ENCODE data around the gene VWA5B2. TPM values are rescaled to one million over a fixed set of nuclear protein-coding genes. Genes with fewer than 3 reads are reported as not detected.

VWA5B2 gene
- total RNA-seq, 1 experiment from 2014 or later: 1.4 TPM

DNA sequence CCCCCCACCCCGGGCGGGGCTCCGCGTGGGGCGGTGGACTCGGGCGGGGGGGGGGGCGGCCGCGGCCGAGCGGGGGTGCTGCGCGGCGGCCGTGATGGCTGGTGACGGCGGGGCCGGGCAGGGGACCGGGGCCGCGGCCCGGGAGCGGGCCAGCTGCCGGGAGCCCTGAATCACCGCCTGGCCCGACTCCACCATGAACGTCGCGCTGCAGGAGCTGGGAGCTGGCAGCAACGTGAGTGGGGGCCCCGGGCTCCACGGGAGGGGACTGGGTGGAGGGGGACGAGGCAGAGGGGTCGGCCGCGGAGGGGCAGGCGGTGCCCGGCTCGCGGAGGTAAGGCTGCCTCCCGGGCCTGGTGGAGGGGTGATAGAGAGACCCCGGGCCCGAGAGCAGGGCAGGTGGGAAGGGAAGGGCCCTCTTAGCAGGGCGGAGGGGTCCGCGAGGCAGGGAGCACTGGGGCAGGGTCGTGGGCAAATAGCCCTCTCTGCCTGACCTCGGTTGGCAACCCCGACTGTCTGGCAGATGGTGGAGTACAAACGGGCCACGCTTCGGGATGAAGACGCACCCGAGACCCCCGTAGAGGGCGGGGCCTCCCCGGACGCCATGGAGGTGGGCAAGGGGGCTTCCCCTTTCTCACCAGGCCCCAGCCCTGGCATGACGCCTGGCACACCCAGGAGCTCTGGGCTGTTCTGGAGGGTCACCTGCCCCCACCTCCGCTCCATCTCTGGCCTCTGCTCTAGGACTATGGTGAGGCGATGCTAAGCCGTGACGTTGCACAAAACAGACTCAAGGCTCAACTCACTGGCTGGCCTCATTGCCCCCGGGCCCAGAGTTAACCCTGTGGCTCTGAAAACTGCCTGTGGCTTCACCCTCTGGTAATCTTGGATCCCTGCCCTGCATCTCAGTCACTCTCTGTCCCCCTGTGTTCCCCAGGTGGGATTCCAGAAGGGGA, 46.9 kb downstream of the VWA5B2 start, which contains the start of gene ECE2:
Gene ECE2 (plus strand): TSS at position 62 of the 950 bp plus-strand sequence. CDS start 132 bp downstream, at position 194.
- intact Hi-C loops (cut with micrococcal nuclease): no loop called here
- Histone ChIP-seq H3F3A (ENCODE audit: low read length, unreplicated experiment) (no peaks in the 10 kb centered on the region), H3K27me3 (ENCODE audit: low read length) (peaks cover 9% of the 10 kb centered on the region; the same call in 1 of the 2 replicates)

DNA sequence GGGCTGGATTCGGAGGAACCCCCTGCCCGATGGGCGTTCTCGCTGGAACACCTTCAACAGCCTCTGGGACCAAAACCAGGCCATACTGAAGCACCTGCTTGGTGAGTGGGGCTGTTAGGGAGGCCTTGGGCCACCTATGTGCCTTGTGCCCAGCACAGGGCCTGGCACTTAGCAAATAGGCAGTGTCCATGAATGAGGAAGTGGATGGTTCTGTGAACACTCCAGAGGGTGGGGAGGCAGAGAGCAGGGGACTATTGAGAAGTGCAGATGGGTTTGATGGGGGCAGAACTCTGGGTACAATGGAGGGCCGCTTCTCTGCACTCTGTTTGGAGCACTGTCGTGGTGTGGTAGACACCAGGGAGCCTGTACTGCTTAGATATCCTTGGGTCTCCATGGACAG, 48.0 kb downstream of the VWA5B2 start:
- ATAC-seq: no peak
- Histone ChIP-seq H3F3A (ENCODE audit: low read length, unreplicated experiment) (no peaks in the 10 kb centered on the region), H3K79me2 (ENCODE audit: low read length) (no peaks in the 10 kb centered on the region), H3K27me3 (ENCODE audit: low read length) (peaks cover 9% of the 10 kb centered on the region; the same call in 1 of the 2 replicates), H3K9ac (ENCODE audit: low read length) (no peak overlapping the region), H4K20me1 (ENCODE audit: low read length) (no peaks in the 10 kb centered on the region), H3K4me3 (ENCODE audit: low read length) (no peak overlapping the region), H3K4me1 (ENCODE audit: insufficient read depth, low read length) (no peaks in the 10 kb centered on the region), H3K4me2 (ENCODE audit: low read length) (no peak overlapping the region), H3K36me3 (ENCODE audit: low read depth, low read length) (no peaks in the 10 kb centered on the region), H3K27ac (ENCODE audit: low read length) (no peak overlapping the region), H3K9me3 (ENCODE audit: low read length) (no peaks in the 10 kb centered on the region), H3K9me2 (replicated peaks; ENCODE audit: low read length) (no peaks in the 10 kb centered on the region), H2AFZ (ENCODE audit: low read length) (no peak overlapping the region)
- POLR2A ChIA-PET (ENCODE audit: unreplicated experiment): no interaction called here
- CTCF ChIA-PET: no interaction called here
- intact Hi-C loops (cut with micrococcal nuclease): no loop called here
- no peak for DNase-seq
- TF ChIP-seq EZH2phosphoT487 (IDR thresholded peaks at IDR 0.05; ENCODE audit: borderline replicate concordance, low read length): no peak
- no peak for TF ChIP-seq EZH2 (IDR thresholded peaks at IDR 0.05; ENCODE audit: low read length, unreplicated experiment)
- TF ChIP-seq, protein P1, sequence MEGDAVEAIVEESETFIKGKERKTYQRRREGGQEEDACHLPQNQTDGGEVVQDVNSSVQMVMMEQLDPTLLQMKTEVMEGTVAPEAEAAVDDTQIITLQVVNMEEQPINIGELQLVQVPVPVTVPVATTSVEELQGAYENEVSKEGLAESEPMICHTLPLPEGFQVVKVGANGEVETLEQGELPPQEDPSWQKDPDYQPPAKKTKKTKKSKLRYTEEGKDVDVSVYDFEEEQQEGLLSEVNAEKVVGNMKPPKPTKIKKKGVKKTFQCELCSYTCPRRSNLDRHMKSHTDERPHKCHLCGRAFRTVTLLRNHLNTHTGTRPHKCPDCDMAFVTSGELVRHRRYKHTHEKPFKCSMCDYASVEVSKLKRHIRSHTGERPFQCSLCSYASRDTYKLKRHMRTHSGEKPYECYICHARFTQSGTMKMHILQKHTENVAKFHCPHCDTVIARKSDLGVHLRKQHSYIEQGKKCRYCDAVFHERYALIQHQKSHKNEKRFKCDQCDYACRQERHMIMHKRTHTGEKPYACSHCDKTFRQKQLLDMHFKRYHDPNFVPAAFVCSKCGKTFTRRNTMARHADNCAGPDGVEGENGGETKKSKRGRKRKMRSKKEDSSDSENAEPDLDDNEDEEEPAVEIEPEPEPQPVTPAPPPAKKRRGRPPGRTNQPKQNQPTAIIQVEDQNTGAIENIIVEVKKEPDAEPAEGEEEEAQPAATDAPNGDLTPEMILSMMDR (conservative IDR thresholded peaks at IDR 0.05; ENCODE audit: low read depth, low read length): no peak
- no TSS peak for BruUV-seq (replicated peaks)

More for the DNA sequence above, 46.9 kb downstream of the VWA5B2 start, which contains the start of gene ECE2:
- BruUV-seq (replicated peaks): no TSS peak
- TF ChIP-seq EZH2 (IDR thresholded peaks at IDR 0.05; ENCODE audit: low read length, unreplicated experiment) (no peak), EZH2phosphoT487 (IDR thresholded peaks at IDR 0.05; ENCODE audit: borderline replicate concordance, low read length) (no peak)
- TF ChIP-seq, protein P1 (conservative IDR thresholded peaks at IDR 0.05; ENCODE audit: low read depth, low read length): no peak
- Histone ChIP-seq H2AFZ (ENCODE audit: low read length) (no peak within 1 kb of the TSS), H3K4me3 (ENCODE audit: low read length) (no peak within 1 kb of the TSS), H3K36me3 (ENCODE audit: low read depth, low read length) (no peaks in the 10 kb centered on the region), H3K4me2 (ENCODE audit: low read length) (no peak within 1 kb of the TSS), H3K9me2 (replicated peaks; ENCODE audit: low read length) (no peaks in the 10 kb centered on the region), H3K4me1 (ENCODE audit: insufficient read depth, low read length) (no peaks in the 10 kb centered on the region), H3K79me2 (ENCODE audit: low read length) (no peaks in the 10 kb centered on the region), H3K9me3 (ENCODE audit: low read length) (no peaks in the 10 kb centered on the region), H3K9ac (ENCODE audit: low read length) (no peak within 1 kb of the TSS), H3K27ac (ENCODE audit: low read length) (no peak within 1 kb of the TSS), H4K20me1 (ENCODE audit: low read length) (no peaks in the 10 kb centered on the region)
- ChIA-PET POLR2A (ENCODE audit: unreplicated experiment) (no interaction called here), CTCF (no interaction called here)
- DNase-seq: no peak
- ATAC-seq: no peak; the same call in 1 of the 2 replicates

DNA sequence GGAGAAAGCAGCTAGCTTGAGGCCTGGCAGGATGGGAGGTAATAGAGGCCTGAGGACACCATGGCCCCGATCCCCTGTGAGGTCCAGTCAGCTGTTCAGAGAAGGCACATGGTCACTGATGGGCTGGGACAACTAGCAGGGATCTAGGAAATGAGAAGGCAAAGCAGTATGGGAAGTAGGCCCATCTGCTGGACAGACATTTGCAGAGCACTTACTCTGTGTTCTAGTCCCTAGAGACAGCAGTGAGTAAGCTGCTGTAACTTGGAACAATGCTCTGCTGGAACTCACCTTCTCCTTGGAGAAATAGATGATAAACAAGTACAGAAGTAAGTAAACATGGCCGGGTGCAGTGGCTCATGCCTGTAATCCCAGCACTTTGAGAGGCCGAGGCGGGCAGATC, 53.6 kb downstream of the VWA5B2 start:
- no peak for DNase-seq
- no TSS peak for BruUV-seq (replicated peaks)
- no peaks in the 10 kb centered on the region for H3K9me3 ChIP-seq (ENCODE audit: low read length)
- H3K9me2 ChIP-seq (replicated peaks; ENCODE audit: low read length): no peaks in the 10 kb centered on the region
- no peak overlapping the region for H3K4me3 ChIP-seq (ENCODE audit: low read length)
- no peak overlapping the region for H2AFZ ChIP-seq (ENCODE audit: low read length)
- no peak overlapping the region for H3K4me2 ChIP-seq (ENCODE audit: low read length)
- no peaks in the 10 kb centered on the region for H4K20me1 ChIP-seq (ENCODE audit: low read length)
- no peak for ATAC-seq
- CTCF ChIA-PET: no interaction called here
- H3K27me3 ChIP-seq (ENCODE audit: low read length): no peaks in the 10 kb centered on the region
- no peak overlapping the region for H3K9ac ChIP-seq (ENCODE audit: low read length)
- POLR2A ChIA-PET (ENCODE audit: unreplicated experiment): no interaction called here
- no peaks in the 10 kb centered on the region for H3F3A ChIP-seq (ENCODE audit: low read length, unreplicated experiment)
- no peaks in the 10 kb centered on the region for H3K36me3 ChIP-seq (ENCODE audit: low read depth, low read length)
- no peak for TF ChIP-seq EZH2phosphoT487 (IDR thresholded peaks at IDR 0.05; ENCODE audit: borderline replicate concordance, low read length)
- TF ChIP-seq, protein P1 (conservative IDR thresholded peaks at IDR 0.05; ENCODE audit: low read depth, low read length): no peak
- TF ChIP-seq EZH2 (IDR thresholded peaks at IDR 0.05; ENCODE audit: low read length, unreplicated experiment): no peak
- no peaks in the 10 kb centered on the region for H3K79me2 ChIP-seq (ENCODE audit: low read length)
- no peaks in the 10 kb centered on the region for H3K4me1 ChIP-seq (ENCODE audit: insufficient read depth, low read length)
- intact Hi-C loops (cut with micrococcal nuclease): loop anchor here (10.0 kb wide), 1 partner anchor 238 kb away; no protein-coding TSS in a partner anchor
- no peak overlapping the region for H3K27ac ChIP-seq (ENCODE audit: low read length)

Measured in PC-3 (cell line).